Measurements from ENCODE around the gene NRP2.

DNA sequence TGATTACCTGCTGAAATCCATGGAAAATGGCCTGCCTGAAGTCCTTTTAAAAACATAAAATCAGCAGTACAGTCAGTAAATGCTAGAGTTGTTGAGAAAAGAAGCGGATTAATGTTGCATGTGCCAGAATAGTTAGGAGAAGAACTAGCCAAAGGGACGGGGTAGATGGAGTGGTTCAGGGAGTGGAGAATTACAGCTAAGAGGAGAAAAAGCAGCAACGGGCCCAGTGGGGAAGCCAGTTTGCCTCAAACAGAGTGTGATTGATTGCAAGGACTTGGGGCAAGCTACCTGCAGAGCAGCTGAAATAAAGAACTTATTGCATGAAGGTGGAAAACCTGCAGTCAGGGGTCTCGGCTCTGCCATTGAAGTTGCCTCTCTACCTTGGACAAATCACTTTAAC lies 79.1 kb downstream of the NRP2 start:
- TF ChIP-seq PHF8 (IDR thresholded peaks at IDR 0.05; ENCODE audit: borderline replicate concordance, low read depth) (no peak), SMC3 (IDR thresholded peaks at IDR 0.05) (no peak), EP300 (IDR thresholded peaks at IDR 0.05) (no peak), RCOR1 (IDR thresholded peaks at IDR 0.05; ENCODE audit: low read depth, low read length) (no peak), RAD21 (conservative IDR thresholded peaks at IDR 0.05 in 1 of 2, IDR thresholded peaks at IDR 0.05 in 1 of 2) (no peak), TFCP2L1 (CRISPR knock-in tag; IDR thresholded peaks at IDR 0.05) (no peak), NFE2L2 (conservative IDR thresholded peaks at IDR 0.05; ENCODE audit: low read length) (no peak), HDAC2 (IDR thresholded peaks at IDR 0.05) (no peak), BHLHE40 (IDR thresholded peaks at IDR 0.05; ENCODE audit: low read depth, low read length) (no peak), JUNB (IDR thresholded peaks at IDR 0.05) (no peak), POLR2A (IDR thresholded peaks at IDR 0.05; ENCODE audit: low read length) (no peak)
- TF ChIP-seq, protein P1, sequence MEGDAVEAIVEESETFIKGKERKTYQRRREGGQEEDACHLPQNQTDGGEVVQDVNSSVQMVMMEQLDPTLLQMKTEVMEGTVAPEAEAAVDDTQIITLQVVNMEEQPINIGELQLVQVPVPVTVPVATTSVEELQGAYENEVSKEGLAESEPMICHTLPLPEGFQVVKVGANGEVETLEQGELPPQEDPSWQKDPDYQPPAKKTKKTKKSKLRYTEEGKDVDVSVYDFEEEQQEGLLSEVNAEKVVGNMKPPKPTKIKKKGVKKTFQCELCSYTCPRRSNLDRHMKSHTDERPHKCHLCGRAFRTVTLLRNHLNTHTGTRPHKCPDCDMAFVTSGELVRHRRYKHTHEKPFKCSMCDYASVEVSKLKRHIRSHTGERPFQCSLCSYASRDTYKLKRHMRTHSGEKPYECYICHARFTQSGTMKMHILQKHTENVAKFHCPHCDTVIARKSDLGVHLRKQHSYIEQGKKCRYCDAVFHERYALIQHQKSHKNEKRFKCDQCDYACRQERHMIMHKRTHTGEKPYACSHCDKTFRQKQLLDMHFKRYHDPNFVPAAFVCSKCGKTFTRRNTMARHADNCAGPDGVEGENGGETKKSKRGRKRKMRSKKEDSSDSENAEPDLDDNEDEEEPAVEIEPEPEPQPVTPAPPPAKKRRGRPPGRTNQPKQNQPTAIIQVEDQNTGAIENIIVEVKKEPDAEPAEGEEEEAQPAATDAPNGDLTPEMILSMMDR (IDR thresholded peaks at IDR 0.05) = no peak
- TF ChIP-seq, protein P2, sequence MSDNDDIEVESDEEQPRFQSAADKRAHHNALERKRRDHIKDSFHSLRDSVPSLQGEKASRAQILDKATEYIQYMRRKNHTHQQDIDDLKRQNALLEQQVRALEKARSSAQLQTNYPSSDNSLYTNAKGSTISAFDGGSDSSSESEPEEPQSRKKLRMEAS (IDR thresholded peaks at IDR 0.05) = no peak
- TF ChIP-seq, protein P3, sequence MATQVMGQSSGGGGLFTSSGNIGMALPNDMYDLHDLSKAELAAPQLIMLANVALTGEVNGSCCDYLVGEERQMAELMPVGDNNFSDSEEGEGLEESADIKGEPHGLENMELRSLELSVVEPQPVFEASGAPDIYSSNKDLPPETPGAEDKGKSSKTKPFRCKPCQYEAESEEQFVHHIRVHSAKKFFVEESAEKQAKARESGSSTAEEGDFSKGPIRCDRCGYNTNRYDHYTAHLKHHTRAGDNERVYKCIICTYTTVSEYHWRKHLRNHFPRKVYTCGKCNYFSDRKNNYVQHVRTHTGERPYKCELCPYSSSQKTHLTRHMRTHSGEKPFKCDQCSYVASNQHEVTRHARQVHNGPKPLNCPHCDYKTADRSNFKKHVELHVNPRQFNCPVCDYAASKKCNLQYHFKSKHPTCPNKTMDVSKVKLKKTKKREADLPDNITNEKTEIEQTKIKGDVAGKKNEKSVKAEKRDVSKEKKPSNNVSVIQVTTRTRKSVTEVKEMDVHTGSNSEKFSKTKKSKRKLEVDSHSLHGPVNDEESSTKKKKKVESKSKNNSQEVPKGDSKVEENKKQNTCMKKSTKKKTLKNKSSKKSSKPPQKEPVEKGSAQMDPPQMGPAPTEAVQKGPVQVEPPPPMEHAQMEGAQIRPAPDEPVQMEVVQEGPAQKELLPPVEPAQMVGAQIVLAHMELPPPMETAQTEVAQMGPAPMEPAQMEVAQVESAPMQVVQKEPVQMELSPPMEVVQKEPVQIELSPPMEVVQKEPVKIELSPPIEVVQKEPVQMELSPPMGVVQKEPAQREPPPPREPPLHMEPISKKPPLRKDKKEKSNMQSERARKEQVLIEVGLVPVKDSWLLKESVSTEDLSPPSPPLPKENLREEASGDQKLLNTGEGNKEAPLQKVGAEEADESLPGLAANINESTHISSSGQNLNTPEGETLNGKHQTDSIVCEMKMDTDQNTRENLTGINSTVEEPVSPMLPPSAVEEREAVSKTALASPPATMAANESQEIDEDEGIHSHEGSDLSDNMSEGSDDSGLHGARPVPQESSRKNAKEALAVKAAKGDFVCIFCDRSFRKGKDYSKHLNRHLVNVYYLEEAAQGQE (IDR thresholded peaks at IDR 0.05) = no peak

Data from A549 (cell line).